ENCODE data around the gene DOCK2.

DOCK2 gene

DNA sequence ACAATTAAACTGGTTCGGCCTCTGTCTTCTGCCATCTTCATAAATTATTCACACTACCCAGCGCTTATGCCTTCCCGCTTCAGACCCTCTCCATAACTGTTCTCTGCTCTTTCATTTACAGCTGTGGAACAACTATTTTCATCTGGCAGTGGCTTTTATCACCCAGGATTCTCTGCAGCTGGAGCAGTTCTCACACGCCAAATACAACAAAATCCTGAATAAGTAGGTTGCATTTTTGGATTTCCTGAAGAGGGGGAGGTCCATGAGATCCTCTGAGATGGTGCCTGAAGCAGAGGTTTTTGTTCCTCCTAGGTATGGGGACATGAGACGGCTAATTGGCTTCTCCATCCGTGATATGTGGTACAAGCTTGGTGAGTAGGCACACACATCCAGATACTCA lies 371.3 kb downstream of the DOCK2 start:
- DNase-seq = no peak

DNA sequence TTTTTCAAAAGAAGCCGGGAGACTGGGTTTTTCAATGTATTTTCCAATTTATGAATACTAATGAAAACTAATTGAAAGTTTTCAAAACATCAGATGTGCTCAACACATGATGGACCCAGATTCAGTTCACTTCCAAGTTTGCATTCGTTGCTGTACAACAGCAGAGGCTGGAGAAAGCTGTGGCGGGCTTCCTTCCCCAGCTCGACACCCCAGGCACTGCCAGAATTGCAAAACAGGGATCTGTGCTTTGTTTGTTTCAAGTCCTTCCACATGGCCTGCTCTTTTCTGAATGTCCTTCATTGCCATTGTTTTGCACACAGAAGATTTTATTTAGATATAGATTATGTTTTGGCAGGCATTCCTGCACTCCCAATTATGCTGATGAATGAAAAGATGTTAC lies 373.5 kb downstream of the DOCK2 start:
- DNase-seq = no peak

DNA sequence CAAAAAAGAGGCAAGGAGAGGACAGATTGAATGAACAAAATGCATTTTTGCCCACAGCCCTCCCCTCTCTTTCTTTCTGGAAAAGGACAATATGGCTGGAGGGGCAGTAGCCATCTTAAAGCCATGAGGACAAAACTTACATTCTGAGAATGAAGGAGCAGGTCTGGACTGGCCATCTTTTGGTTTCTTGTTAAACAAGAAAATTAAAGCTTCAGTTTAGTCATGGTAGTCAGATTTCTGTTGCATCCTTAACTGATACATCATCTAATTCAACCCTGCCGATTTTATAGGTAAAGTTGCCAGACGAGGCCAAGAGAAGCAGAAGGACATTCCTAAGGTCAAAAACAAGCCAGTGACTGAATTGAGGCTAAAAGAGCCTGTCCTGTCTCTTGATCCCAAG lies 374.7 kb downstream of the DOCK2 start:
- no peak for DNase-seq

DNA sequence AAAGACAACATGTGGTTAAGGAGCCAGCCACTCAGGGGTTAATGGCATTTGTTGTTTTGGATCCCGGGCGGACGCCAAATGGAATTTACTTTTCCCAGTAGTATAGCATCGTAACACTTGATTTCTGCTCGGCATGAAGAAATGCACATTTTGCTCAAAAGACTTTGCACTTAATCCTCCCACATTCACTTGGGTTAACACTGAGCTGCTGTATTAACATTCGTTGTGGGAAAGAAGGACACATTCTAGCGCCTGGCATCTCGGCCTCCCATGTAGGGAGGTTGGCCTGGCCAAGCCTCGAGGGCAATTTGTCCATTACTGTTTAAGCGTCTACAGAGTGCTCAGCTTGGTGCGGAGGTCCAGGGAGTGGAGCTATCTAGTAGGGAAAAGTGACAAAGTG lies 375.5 kb downstream of the DOCK2 start:
- DNase-seq = no peak

DNA sequence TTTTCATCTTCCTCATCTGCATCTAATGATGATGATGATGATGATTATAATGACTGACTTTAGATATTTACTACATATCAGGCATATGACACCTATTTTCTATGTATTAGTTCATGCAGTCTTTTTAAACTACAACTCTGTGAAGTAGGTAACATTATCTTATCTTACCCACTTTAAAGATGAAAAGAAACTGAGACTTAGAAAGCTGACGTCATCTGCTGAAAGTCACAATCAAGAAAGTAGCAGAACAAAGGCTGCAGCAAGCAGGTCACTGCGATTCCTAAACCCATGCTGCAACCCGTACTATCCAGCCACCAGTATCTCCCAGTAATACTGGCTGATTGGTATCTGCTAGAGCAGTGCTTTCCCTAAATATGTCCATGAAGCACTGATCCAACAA lies 383.3 kb downstream of the DOCK2 start:
- no peak for DNase-seq

DNA sequence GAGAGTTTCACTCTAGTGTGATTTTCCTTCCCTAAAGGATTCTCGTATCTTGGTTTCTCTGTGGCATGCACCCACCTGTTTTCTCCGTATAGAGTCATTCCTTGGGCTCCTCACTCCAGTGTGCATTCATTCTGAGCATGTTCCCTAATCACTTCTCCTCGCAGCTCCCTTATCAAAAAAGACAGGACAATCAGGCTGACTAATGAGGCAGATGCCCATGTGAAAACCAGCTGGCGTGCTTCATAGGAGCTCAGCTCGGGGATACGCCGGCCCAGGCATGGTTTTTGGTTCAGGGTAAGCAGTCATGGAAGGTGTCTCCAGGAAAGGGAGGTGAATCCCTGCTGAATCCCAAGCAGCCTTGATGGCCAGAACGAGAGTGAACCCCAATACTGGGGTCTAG lies 384.4 kb downstream of the DOCK2 start:
- DNase-seq = no peak

DNA sequence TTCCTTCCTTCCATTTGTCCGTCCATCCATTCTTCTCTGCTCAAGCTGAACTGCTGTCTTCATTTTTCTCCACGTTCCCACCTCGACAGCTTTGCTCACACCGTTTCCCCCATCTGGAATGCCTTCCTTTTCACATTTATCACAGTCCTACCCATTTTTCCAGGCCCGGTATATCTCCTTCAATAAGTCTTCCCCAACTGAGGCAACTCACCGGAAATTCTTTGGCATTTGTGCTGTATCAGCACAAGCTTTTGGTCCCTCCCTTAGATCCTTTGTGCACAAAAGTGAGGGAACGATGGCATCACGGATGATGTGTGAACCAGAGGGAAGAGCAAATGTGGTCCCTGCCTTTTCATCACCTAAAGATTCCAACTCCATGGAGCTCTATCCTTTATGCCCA lies 388.8 kb downstream of the DOCK2 start:
- no peak for DNase-seq

DNA sequence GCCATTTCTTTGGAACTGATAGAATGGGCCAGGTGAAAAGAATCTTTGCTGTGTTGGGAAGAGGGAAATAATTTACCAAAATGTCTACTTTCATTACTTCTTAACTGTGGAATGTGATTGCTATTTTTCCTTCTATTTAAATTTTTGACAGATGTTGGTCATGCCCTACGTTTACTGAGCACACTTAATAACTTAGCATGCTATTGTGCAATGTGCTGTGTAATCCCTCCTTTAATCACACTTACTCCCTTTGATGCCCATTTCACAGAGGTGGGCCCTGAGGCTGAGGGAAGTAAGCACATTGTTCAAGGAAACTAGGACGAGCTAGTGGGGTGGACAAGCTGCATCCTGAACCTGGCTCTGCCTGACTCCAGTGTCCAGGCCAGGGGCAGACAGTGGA lies 391.0 kb downstream of the DOCK2 start:
- DNase-seq = no peak

DNA sequence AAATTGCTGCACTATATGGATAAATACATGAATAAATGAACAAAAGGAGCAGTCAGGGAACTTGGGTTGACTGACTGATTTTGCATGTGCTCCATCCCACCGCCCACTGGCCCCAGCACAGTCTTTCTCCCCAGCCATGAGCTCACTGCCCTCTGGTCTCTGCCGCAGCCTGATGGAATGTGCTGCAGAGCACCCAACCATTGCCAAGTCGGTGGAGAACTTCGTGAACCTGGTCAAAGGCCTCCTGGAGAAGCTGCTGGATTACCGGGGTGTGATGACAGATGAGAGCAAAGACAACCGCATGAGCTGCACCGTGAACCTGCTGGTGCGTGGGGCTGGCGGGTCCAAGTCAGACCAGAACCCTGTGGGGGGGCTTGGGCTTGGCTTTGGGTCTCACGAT lies 397.2 kb downstream of the DOCK2 start:
- DNase-seq = no peak

DNA sequence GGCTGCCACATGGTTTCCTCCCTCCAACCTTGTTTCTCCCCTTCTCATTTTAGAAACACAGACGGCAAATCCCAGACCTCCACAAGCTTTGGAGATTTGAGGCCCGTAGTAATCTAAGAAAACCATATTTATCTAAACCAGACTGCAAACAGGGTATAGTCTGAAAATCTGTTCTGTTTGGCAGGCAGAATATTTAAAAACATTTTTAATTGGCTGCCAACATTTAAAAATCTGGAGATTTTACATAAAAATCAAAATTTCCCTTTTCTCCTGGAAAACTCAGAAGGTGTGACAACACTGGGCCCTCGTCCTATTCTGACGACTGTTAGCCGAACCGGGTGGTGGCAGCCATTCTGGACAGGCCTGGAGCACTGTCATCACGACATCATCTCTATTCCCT lies 401.2 kb downstream of the DOCK2 start:
- no peak for DNase-seq

DNA sequence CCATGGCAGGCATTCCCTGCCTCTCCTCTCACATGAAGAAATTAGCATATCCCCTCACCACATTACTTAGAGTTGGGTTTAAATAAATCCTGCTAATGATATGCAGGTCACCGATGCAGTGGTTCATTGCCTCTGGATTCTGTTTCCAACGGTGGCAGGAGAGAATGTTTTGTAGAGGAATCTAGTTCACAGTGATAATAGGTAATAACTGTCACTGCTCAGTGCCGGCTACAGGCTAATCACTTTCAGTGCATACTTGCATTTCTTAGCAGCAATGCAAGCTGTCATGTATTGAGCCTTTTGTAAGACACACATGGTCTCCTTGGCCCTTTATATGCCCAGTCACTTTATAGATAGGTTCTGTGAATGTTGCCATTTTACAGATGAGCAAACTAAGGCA lies 402.8 kb downstream of the DOCK2 start:
- DNase-seq = no peak

DNA sequence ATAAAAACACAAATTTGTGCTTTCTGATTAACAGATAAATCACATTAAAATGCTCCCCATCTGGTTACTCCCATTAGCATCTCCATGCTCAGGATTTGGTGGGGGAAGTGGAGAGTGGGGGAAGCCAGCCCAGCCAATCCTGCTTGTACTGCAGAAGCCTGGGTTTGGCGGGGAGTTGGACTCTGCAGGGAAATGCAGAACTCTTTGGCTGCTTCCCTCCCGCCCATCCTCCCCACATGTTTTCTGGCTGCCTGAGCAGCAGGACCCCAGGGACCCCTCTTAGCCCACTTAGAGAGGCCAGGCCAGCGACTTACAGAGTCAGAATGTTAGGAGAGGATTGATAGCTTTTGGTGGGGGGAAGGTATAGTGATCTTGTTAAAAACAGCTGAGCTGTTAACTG lies 409.2 kb downstream of the DOCK2 start:
- DNase-seq = no peak

DNA sequence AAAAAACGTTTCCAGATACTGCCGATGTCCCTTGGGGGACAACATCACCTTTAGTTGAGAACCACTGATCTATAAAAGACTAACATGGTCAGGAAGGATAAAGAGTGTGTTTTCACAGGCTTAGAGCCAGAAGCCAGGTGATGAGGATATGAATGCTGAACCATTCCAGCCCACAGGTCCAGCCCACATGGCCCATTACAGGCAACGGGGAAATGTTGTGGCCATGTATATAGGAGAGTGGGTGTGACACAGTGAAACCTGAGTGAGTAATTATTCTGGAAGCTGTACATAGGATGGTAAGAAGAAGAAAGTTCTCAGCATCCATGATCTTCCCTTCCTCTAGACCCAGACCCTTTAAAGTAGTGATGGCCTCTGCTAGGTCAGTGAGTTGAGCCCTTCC lies 412.6 kb downstream of the DOCK2 start:
- DNase-seq = no peak

DNA sequence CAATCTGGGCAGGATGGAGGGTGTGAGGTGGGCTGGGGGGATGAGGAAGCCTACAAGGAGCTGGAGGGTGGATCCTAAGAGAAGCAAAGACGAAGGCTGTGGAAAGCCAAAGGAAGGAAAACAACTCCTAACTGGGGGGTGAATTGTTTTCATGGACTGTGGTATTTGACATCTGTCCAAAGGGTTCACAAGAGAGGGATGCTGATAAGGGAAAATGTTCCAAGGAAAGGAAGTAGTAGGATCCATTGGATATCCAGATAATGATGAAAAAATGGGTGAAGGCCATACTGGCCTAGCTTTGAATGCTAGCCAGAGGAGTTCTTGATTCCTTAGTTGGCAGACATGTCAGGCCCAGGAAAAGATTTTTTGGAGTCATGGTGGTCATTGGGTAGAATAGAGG lies 416.8 kb downstream of the DOCK2 start:
- DNase-seq = no peak

DNA sequence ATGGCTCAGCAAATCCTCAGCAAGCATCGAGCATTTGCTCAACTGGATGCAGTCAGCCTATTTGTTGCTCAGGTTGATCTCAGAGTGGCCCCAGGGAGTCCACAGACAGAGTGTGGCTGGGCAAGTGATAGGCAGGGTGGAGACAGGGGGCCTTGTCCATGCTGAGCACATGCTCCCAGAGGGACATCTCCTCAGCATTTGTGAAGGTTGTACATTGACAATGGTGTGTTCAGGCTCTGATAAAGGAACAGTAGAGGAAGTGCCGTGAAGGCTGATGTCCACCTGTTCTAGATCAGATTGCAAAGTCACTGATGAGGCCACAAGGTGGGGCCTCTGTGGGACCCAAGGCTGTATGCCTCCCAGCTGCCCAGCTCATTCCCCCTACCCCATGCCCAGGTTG lies 418.5 kb downstream of the DOCK2 start:
- DNase-seq = no peak

DNA sequence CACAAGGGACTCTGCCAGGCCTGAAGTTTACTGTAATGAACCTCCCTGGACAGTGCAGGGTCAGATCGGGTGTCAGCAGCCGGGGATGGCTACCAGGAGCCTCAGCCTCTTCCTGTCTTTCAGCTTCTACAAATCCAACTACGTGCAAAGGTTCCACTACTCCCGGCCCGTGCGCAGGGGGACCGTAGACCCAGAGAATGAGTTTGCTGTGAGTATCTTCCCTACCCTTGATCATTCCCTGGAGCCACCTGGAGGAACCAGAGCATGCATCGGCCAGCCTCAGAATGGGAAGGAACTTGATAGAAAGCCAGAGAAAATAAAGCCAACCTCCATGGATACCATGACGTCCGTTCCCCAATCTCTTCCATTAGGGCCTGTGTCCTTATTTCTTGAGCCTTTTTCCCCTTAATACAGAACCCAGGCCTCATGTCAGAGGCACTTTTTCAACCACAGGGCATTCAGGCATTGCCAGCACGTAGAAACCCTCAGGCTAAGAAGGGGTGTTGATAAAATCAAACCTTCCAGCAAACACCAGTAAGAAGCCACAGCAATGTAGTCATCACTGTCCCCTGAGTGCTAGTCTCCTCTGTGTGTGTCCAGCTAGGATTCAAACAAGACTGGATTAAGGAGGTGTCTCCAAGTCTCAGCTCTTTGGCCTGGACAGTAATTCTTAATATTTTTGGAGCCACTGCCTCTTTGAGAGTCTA lies 419.6 kb downstream of the DOCK2 start:
- DNase-seq = no peak

DNA sequence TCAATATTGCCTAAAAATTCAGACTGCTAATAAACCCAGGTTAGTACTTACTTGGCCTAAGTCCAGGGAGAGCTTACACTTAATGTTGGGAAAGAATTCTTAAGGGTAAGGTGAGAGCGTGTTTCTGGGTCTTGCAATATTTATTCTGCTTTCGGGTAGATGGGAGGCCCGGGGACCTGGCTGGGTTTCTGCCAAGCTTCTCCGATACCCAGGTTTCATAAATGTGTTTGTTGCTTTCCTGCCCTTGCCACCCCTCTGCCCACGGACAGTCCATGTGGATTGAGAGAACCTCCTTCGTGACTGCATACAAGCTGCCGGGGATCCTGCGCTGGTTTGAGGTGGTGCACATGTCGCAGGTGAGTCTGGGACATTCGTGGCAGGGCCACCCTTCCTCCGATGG lies 420.2 kb downstream of the DOCK2 start:
- DNase-seq = no peak

DNA sequence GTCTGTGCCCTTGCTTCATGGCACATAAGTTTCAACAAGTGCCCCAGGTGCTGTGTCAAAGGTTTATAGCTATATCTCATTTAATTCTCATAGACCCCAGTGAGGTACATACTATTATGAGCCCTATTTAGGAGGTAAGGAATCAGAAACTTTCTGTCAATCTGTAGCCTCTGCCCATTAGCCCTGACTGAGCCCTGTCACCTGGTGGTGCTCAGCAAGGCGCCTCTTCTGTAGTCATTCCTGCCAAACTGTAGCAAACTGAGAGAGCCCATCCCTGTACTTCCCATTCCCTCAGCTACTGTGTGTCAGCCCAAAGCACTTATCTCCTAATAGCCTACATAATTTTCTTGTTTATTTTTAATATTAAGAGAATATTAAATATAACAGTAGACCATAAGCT lies 422.1 kb downstream of the DOCK2 start:
- DNase-seq = no peak

DNA sequence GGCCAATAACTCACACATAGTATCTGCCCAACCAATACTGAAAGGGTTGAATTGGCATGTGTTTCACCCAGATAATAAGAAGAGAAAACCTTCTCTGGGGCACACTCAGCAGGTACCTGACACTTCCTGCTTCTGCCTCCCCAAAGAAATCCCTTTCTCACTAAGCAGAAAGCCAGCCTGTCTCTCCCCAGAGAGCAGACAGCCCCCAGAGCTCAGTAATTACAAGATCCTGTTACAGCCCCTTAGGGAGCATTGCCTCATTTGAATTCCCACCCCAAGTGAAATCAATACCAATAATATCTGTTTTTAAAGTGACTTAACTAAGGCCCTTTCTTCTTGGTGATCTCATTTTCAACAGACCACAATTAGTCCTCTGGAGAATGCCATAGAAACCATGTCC lies 430.1 kb downstream of the DOCK2 start:
- DNase-seq = no peak

DNA sequence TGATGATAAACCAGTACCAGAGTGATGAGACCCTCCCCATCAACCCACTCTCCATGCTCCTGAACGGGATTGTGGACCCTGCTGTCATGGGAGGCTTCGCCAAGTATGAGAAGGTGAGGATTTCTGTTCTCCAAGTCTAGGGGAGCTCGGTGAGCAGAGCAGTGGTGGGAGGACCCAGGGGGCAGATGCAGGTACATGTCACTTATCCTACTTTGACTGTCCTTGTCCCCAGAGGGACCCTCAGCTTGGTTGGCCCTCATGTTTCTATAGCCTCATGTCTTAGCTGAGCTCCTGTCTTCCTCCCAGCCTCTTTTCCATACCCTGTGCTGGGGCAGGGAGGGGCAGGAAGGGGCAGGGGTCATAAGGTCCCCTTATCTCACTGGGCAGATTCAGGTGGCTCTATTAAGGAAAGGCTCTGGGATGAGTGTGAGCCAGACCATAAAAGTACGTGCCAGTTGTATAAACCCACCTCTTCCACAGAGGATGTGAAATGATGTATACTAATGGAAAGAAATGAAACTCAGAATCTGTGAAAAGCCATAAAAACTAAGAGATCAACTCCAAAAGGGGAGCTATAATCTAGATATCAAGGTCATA lies 430.6 kb downstream of the DOCK2 start:
- DNase-seq = no peak

DNA sequence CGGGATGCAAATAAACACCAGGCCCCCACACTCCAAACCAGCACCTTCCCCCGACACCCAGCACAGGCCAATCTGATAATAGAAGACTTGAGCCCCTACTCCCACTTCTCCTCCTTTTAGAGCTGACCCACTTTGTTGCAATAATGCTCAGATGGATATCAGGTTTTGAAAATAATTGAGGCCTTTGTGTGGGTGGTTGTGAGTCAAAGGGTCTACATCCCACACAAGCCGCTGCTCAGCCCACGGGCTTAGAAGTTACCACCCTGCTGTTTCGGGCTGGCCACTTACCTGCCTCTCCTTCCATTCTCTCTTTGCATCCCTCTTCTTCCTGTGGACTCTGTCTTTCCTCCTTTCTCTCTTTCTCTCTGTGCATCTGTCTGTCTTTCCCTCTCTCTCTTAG lies 432.4 kb downstream of the DOCK2 start:
- DNase-seq = no peak

DNA sequence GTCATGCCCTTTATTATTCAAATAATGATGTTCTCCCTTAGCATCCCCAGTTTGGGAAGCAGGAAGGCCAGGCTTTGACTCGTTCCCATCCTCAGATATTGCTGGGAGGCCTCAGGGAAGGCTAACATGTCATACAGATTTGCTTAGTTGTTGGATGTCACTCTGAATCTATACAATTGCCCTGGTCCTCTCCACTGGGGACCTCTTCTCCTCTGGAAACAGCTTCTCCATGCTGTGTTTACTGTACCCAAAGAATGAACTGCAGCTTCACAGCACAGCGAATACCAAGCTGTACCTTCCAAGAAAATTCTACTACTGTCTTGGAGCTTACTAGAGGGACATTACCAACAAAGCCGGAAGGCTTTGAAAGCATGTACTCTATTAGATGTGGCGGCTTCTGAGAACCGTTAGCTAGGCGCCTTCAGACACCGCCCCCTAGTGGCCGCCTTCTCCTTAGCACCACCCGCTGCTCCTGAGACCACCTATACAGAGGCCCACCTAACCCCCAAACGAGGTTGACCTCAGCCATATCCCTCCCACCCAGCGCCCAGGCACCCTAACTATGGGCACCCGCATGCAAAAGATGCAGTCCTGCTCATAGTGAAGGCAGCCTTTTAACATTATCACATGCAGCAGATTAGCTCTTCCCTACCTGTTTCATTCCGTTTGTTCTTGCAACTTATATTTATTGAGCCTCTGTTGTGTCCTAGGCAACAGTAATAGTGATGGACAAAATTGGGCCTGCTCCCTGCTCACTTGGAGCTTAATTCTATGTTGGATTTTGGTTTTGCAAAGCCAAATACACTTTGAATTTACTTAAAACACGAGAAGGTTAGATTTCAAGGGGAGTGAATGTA lies 433.7 kb downstream of the DOCK2 start:
- peak; percentile 19 for DNase-seq

DNA sequence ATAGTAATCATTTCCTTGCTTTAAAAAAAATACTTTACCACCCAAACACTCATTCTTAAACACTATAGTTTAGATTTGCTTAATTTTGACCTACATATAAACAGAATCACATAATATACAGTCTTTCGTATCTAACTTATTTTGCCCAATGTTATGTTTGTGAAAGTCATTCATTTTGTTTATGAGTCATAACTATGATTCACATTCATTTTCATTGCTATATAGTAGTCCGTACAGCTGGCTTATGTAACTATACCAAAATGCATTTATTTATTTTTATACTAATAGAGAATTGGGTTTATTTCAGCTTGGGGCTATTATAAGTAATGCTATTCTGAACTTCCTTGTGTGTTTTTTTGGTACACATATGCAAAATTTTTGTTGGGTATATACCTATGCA lies 434.7 kb downstream of the DOCK2 start:
- no peak for DNase-seq

DNA sequence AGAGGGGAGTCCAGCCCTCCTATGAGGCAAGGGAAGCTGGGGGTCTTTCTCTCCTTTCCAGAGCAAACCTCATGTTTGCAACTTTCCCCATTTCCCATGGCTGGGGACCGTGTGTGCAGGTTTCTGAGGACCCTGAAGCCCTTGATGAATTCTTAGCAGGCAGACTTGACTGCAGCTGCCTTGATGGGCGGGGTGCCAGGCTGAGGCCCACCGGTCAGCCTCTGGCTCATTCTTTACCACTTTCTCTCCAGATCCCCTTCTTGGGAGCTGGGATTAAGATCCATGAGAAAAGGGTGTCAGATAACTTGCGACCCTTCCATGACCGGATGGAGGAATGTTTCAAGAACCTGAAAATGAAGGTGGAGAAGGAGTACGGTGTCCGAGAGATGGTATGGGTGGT lies 438.6 kb downstream of the DOCK2 start:
- DNase-seq = no peak
